GM19468 (cell line): Measurements from ENCODE around the gene MRPL30.
"Not testable (repeated sequence)": the region's sequence is repeated elsewhere in the genome, so short reads cannot be mapped to it uniquely, and the experiment has no call there.

ENCODE experiments used
- ATAC-seq: cut with Tn5 transposase; IDR thresholded peaks from one replicate; pipeline ENCODE4 v1.9.1; 2021; ENCODE audit warnings: mild to moderate bottlenecking, moderate library complexity, moderate number of reproducible peaks; ENCODE audit not compliant: unreplicated experiment; ENCODE audit errors: extremely low read depth

The MRPL30 gene

GRCh38 chr2:99183025-99183424 lies 2.0 kb downstream of the MRPL30 start:
- ATAC-seq, result no peak

GRCh38 chr2:99184811-99185210 lies 3.8 kb downstream of the MRPL30 start:
- no peak for ATAC-seq

GRCh38 chr2:99187011-99187410 lies 6.0 kb downstream of the MRPL30 start:
- no peak for ATAC-seq

GRCh38 chr2:99188357-99188756 lies 7.4 kb downstream of the MRPL30 start:
- ATAC-seq, result no peak

GRCh38 chr2:99190548-99190947 lies 9.6 kb downstream of the MRPL30 start:
- no peak for ATAC-seq

- not testable (repeated sequence) for ATAC-seq
These were observed 11.4 kb downstream of the MRPL30 start for GRCh38 chr2:99192364-99192763.

GRCh38 chr2:99198103-99198841 lies 17.3 kb downstream of the MRPL30 start:
- no peak for ATAC-seq

- ATAC-seq, result no peak
These were observed 19.3 kb downstream of the MRPL30 start for GRCh38 chr2:99200076-99200800.

- no peak for ATAC-seq
These were observed 21.1 kb downstream of the MRPL30 start for GRCh38 chr2:99201959-99202678.

- ATAC-seq, result no peak
These were observed 24.5 kb downstream of the MRPL30 start for GRCh38 chr2:99205491-99205890.

GRCh38 chr2:99216096-99216495 lies 35.1 kb downstream of the MRPL30 start:
- no peak for ATAC-seq

- no peak for ATAC-seq
These were observed 37.0 kb downstream of the MRPL30 start for GRCh38 chr2:99217929-99218501.

- ATAC-seq, result not testable (repeated sequence)
These were observed 52.2 kb downstream of the MRPL30 start for GRCh38 chr2:99233177-99233576.

- ATAC-seq, result no peak
These were observed 57.6 kb downstream of the MRPL30 start for GRCh38 chr2:99238599-99238998.

- ATAC-seq, result no peak
These were observed 59.4 kb downstream of the MRPL30 start for GRCh38 chr2:99240431-99240830.

GRCh38 chr2:99242151-99242550 lies 61.2 kb downstream of the MRPL30 start:
- ATAC-seq, result no peak
